Left renal cortex interstitium (tissue), 4 donors: Measurements from ENCODE around the gene MAD2L1BP. TPM values are rescaled to one million over a fixed set of nuclear protein-coding genes. Genes with fewer than 3 reads are reported as not detected.

Experiments
- DNase-seq, 4 donors: peaks; one replicate each; pipeline ENCODE4 v3.0.0-alpha.2; 2013; ENCODE audit warnings: low read depth in 4 of 4, low spot score in 2 of 4, missing footprints in 1 of 4
- polyA plus RNA-seq, 4 donors: library from polyadenylated mRNA; unstranded; fragments of 120-200 nt; gene quantifications; one replicate each; pipeline ENCODE4 v1.2.1, GENCODE V29; 2013; ENCODE audit not compliant: insufficient read length in 4 of 4

Gene MAD2L1BP
- polyA plus RNA-seq, 4 donors = 21.7 to 30.4 (median 27.6) TPM

DNA sequence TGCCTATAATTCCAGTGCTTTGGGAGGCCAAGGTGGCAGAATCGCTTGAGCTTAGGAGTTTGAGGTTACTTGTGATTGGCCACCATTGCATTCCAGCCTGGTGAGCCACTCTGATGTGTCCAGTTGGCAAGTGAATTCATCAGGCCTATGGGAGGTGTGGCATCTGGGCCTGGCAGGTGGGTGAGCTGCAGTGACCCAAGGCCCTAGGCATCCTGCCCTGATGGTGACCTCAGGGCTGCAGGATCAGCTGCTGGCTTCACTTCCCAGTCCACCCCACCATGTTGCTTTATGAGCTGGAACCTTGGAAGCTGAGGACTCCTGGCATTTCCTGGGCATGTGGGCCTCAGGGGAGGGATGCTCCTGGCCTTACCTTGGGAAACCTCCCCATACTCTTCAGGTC lies 29.7 kb downstream of the MAD2L1BP start:
- DNase-seq = no peak

DNA sequence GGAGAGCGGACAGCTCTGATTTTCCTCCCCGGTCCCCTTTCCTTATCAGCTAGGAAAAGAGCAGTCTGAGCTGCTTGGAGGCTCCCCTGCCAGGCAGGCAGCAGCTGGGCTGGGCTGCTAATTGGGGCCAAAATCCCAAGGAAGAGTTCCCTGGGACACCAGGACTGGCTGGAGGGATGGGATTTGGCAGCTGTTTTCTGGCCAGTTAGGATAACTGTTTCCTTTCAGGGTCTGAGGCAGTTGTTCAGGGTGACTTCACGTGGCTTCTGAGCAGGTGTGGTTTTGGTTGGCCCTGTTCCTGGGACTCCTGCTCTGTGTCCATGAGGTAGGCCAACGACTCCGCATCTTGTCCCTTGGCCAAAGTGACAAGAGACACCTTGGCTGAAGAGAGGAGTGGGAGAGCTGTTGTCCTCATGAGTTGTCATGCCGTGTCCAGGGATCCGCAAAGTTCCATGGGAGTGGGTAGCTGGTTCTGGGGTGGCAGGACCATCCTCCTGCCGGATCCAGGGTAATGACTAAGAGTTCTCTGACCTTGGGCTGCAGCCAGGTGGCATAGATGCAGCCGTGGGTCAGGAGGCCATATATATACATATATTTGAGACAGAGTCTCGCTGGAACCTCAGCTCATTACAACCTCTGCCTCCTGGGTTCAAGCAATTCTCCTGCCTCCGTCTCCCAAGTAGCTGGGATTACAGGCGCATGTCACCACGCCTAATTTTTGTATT lies 30.7 kb downstream of the MAD2L1BP start:
- no peak for DNase-seq

DNA sequence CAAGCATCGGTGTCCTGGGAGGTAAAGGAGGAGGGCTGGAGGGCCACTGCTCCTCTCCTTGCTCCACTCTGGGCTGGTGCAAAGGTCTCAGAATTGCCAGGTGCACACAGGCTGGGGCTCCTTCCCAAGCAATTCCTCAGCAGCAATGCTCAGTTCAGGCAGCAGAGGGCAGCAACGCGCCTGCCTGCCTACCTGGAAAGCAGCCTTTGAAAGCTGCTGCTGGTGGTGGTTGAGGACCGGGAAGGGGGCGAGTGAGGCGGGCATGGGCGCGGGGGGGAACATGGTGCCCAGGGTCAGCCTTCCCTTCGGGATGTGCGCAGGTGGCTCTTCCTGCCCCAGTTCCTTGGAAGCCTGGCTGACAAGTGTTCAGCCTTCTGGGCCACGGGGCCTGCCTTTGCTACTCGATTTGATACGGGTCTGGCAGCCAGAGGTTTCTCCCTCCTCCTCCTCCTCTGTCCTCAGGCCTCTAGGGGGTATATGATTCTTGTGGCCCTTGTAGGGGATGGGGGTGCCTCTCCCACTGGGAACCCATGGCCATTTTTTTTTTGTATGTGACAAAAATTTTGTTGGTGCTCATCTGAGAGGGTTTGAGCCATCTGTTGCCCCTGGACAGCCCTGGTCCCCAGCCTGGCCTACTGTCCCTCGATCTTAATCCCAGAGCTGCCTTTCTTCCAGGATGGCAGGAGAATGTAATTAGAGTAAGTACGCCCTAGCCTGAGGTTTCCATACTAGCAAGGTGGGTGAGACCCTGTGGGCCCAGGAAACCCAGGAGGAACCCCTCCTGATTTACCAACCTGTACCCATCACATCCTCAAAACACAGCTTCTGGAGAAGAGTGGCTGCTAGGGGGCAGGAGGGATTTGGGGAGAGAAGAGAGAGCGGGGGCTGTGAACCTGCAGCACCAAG lies 31.9 kb downstream of the MAD2L1BP start:
- DNase-seq = no peak

DNA sequence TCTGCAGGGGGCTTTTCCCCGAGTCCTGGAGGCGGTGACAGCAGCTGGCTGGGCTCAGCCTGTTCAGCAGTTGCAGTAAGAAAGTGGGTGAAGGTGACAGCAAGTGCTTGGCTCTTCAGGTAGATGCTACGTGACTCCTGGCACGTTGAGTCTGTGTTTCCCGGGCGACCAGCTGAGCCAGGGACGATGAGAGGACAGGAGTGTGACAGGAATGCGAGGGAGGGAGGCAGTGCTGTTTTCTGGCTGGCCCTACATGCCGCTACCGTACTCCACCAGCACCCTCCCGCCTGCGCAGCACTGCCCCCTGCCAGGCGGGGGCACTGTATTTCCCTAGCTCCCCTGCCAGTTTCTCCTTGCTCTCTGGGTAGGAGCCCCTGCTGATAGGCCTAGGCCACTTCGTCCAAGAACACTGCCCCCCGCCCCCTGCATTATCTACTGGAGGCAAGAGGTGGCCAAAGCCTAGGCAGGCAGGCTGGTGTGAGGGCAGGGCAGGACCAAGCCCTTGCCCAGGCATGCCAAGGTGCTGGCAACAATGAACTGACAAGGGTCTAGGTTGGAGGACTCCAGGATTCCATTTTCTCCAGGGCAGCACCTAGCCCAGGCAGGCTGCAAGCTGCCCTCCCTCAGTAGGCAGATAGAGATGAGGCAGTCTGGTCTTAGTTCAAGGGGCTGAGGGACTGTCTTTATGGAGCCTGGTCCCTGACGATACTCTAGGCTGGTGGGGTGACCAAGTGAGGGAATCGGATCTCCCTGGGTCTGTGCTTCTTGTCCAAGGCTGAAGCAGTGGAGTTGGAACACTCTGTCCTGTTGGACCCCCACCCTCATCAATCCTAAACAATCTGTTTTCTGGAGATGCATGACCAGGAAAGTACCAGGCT lies 32.8 kb downstream of the MAD2L1BP start:
- peak in 3 of 4 donors; percentile 68 to 84 (median 75) for DNase-seq

DNA sequence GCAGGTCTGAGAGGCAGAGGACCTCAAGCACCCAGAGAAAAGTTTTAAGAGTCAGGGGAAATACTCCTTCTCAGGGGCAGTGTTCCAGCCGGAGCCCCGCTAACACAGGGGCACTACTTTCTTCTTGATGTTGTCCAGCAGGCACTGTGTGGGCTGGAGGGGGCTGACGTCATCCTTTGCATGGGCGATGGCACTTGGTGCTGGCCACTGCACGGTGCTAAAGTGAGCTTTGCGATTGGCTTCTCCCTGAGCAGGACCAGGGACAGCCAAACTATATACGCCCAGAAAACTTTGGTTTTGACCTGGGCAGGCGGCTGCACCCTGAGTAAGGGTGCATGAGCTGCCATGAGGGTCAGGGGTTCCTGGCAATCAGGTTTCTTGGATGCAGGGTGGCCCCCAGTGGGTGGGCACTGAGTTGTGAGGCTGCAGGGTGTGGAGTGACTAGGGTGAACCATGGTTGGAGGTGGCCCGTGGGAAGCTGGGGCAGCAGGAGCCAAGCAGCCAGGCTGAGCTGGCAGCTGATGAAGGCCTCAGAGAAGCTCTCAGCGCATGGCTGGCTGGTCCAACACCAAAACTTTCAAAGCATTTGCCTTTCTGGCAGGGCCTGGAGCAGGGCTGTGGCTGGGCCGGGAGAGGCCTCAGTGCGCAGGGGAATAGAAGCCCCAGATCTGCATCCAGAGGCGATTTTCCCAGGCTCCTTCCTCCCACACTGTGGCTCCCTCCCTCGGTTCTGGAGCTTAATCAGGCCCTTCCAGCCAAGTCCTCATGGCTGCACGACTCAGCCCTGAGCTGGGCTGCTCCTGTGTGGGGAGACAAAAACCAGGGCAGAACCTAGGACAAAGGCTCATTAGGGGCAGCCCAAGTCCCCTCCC lies 33.6 kb downstream of the MAD2L1BP start:
- DNase-seq = no peak

DNA sequence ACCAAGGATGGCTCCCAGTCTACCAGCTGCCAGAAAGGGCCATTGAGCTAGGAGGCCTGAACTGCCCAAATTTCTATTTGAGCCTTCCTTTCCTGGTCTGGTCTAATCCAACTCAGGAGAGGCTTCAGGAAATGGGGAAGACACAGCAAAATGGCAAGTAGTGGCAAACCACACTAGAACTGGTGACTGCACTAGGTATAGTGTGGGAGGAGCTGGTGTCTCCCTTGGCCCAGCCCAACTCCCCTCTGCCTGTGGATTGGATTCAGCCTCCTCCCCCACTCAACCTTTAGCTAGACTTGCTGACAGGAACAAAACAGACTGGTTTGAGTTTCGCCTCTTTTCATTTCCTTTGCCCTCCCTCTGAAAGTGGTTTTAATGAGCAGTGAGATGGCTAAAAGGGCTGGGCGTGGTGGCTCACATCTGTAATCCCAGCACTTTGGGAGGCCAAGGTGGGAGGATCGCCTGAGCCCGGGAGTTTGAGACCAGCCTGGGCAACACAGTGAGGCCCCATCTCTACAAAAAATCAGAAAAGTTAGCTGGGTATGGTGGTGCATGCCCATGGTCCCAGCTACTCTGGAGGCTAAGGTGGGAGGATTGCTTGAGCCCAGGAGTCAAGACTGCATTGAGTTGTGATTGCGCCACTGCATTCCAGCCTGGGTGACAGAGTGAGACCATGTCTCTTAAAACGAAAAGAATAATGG lies 34.4 kb downstream of the MAD2L1BP start:
- no peak for DNase-seq

DNA sequence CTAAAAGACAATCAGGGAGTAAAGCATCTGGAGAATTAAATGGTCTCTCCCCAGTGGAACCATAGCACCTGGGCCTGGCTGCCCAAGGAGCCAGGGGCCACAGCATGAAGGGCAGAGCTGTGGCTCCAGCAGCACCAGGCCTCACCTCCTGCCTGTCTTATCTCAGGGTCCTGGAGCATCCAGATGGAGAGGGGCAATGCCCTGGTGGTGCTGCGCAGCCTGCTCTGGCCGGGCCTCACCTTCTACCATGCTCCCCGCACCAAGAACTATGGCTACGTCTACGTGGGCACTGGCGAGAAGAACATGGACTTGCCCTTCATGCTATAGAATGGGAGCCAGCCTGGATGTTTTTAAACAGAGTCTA lies 35.0 kb downstream of the MAD2L1BP start:
- no peak for DNase-seq

DNA sequence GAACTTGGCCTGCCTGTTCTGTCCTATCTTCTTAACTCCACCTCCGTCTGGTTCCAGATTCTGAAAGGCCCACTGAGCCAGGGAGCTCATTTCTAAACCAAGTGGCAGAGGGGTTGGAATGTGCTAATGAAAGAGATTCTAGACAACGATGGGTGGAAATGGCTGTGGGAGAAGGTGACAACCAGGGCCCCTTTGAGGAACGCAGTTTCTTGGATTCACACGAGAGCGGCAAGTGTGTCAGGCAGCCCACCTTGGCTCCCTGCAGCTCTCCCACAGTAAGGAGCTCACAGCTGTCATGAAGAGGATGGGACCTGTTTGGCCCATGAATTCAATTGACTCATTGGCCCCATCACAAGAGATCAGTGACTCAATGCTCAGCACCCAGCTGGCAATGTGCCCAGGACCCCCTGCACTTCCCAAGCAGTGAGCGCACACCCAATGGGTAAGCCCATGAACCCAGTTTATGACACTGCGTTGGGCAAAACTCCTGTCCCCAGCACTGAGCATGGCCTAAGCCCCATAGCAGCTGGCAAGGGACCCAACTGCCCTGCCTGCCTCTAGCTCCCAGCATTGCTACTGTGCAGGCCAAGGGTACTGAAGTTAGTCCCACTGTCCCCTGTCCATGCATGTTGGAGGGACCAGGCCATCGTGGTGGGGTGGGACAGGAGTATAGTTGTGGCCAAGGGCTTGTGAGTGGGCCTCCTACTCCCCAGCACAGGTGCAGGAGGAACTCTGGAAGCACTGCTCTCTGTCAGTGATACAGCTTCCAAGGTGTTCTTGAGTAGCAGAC lies 35.6 kb downstream of the MAD2L1BP start:
- no peak for DNase-seq

DNA sequence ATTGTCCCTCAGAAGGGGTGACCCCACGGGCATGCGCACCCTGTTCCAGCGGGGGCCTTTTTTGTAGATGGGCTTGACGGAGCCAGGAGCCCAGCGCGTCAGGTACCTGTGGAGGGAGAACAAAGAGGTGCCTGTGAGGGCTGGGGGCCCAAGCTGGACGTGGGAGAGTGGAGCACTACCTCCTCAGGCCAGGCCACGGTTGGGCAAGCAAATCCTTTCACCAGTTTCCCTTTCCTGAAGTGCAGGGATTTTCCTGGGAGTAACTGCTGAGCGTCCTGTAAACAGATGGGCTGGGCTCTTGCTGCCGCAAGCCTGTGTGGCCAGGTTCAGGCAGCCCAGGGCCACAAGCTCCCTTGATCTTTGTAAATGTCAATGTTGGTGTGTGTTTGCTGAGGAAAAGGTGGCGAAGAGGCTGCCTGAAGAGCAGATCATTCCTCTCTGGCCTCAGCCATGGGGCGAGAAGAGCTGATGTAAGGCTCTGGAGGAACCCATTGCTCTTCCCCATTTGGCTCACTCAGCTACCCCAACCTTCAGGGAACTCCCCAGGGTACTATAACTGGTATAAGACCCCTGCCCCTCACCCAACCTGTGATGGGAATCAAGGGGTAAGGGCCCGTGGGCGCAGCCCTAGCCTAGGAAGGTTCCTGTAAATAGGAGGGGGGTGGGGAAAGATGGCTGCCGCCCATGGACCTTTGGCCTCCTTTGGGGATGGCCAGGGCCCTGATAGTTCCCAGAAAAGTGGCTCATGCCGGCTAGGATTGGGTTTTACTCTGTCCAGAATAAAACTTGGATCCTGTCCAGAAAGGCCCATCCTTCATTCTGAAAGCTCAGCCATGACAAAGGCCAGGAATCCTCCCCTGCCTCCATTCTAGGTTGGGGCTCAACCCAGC lies 36.4 kb downstream of the MAD2L1BP start:
- no peak for DNase-seq

DNA sequence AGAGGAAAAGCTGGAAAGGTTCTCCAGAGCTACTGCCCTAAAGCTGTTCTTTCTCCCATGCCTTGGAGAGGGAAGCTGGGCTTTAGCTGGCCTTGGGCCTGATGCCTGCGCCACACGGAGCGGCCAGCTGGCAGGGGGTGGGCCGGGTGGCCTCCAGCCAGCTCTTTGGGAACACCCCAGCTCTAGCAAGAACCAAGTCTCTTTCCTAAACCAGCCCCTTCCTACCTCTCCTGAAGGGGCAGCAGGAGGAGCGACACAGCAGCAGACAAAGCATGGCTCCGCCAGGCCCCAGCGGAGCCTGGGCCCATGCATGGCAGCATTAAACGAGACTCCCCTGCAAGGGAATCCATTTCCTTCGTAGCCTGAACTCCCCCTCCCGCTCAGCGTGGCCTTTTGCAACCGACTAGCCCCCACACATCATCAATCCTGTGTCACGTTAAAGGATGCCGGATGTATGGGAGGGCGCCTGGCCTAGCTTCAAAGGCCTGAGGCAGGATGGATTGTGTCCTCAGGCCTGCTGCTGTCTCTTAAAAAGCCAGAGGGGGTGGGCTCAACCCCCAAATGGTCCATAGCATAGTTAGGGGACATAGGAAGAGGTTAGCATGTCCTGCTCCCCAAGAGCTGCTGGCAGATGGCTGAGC lies 37.9 kb downstream of the MAD2L1BP start:
- peak in 1 of 4 donors; percentile 81 for DNase-seq

DNA sequence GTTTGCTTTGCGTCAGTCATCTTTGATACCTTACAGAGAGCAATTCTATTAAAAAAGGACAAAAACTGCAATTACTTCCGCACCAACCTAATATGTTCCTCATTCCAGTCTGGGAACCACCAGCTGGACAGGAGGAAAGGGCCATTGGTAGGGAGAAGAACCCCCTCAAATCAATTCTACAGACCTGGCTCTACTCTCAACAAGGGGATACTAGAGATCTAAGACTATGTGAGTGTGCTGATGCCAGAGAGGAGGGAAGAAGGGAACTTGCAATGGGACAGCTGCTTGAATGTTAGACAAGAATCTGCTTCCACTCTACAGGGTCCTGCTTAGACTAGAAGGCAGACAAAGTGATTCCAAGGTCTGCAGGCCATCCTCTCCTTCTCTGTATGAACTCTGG lies 38.7 kb downstream of the MAD2L1BP start:
- DNase-seq = no peak

DNA sequence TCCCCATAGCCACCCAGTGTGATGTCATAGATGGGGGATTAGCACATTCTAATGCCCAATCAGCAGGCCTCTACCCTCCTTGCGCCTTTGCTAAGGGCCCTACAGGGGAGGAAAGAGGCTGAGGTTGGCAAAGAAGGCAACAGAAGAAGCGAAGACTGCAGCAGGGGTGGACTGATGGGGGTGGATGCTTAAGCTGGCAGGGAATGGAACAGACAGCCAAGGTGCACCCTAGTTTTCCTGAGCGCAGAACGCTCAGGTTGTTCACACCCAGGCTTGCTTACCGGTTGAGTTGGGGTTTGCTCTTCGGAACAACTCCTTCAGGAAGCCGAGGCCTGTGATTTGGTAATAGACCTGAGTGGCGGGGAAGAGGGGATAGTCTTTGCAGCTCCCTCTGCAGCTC lies 39.3 kb downstream of the MAD2L1BP start:
- no peak for DNase-seq

DNA sequence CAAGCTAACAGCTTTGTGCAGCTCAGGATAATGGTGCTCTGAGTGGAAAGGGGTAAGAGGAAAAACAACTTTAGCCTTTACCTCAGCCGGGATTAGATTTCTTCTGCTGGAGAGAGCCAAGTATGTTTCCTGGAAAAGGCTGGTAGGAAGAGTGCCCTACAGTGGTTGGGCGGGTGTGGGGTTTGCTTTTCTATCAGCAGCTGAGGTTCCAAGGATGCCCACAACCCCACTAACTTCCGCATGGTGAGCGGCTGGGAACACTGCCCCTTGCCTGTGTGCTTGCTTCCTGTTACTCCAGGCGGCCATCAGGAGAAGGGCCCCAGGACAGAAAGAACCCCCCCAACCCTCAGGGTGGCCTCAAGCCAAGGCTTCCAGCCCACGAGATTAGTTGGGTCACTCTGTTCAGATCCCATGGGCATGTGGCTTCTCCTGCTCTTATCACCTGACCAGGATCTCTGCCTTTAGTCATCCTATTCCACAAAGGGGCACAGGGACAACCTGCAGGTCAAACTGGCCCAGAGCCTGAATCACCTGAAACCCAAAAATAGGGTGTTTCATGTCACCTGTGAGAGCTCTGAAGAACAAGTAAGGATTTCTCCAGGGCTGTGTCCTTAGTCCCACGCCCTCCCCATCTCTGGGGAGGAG lies 41.4 kb downstream of the MAD2L1BP start:
- DNase-seq = no peak

DNA sequence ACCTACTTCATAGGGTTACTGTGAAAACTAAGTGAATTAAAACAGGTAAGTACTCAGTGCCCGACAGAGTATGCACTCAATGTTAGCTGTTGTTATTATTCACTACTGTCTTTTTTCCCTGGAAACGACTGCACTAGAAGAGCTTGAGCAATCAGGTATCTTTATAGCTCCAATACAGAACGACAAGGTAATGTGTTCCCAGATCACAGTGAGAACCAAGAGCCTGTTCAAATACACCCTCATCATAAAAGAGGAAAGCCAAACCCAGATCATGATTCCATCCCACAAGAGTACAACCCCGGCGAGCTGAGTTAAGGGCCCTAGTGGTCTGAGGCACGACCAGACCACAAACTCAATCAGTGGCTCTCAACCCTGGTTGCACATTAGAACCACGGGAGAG lies 42.1 kb downstream of the MAD2L1BP start:
- DNase-seq = no peak

DNA sequence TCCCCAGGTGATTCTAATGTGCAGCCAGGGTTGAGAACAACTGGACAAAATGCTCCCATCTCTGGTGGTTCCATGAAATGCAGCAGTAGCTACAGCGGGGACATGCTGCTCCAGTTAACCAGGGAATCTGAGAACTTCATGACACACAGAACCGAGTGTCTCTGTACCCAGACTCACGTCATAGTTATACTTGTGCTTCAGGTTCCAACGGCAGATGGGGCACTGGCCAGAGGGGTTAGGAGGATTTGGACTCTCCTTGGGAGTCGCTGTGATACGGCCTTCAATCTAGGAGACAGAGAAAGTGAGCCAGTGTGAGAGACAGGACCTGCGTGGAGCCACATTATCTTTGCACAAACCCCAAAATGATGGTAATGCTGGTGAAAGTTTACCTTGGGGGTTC lies 42.7 kb downstream of the MAD2L1BP start:
- no peak for DNase-seq

DNA sequence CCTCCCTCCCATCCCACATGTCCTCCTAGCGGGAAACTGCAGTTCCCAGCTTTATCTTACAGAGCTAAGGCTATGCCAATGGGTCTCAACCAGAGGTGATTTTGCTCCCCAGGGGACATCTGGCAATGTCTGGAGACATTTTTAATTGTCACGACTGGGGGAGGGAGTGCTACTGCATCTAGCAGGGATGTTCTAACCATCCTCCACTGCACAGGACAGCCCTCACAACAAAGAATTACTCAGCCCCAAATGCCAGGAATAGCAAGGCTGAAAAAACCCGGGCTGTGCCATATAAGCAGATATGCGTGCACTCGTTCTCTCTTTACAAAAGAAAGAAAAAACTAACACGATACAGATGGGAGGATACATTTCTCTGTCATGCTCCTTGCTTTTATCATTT lies 43.4 kb downstream of the MAD2L1BP start:
- DNase-seq = no peak
